A204.1 (cell line): ENCODE measurements around the gene ARHGAP44.

Experiments used
- FAIRE-seq: peaks from 2 replicates; lab custom pipeline; 2012; peaks lifted over from hg19 to GRCh38; lab: Jason Lieb, UNC

The ARHGAP44 gene

GRCh38 chr17:12995106-12995895 lies 206.0 kb downstream of the ARHGAP44 start:
- no peak for FAIRE-seq

GRCh38 chr17:12995896-12996295 lies 206.6 kb downstream of the ARHGAP44 start:
- no peak for FAIRE-seq

- no peak for FAIRE-seq
These were observed 207.1 kb downstream of the ARHGAP44 start for GRCh38 chr17:12996357-12996756.

GRCh38 chr17:12996941-12997340 lies 207.6 kb downstream of the ARHGAP44 start:
- no peak for FAIRE-seq

- FAIRE-seq: no peak
These were observed 209.2 kb downstream of the ARHGAP44 start for GRCh38 chr17:12998461-12998860.

GRCh38 chr17:12998874-12999273 lies 209.6 kb downstream of the ARHGAP44 start:
- FAIRE-seq: no peak

- FAIRE-seq: no peak
These were observed 211.3 kb downstream of the ARHGAP44 start for GRCh38 chr17:13000561-13000960.

- FAIRE-seq: no peak
These were observed 212.8 kb downstream of the ARHGAP44 start for GRCh38 chr17:13001991-13002615.

GRCh38 chr17:13002761-13003453 lies 213.6 kb downstream of the ARHGAP44 start:
- peak; percentile 89 for FAIRE-seq

- FAIRE-seq: no peak
These were observed 214.2 kb downstream of the ARHGAP44 start for GRCh38 chr17:13003454-13003851.

GRCh38 chr17:13003927-13004326 lies 214.6 kb downstream of the ARHGAP44 start:
- FAIRE-seq: no peak

GRCh38 chr17:13004336-13004735 lies 215.0 kb downstream of the ARHGAP44 start:
- FAIRE-seq: no peak

- no peak for FAIRE-seq
These were observed 216.2 kb downstream of the ARHGAP44 start for GRCh38 chr17:13005530-13005929.

GRCh38 chr17:13008461-13008860 lies 219.2 kb downstream of the ARHGAP44 start:
- no peak for FAIRE-seq

GRCh38 chr17:13010959-13011358 lies 221.7 kb downstream of the ARHGAP44 start:
- no peak for FAIRE-seq

GRCh38 chr17:13014801-13015200 lies 225.5 kb downstream of the ARHGAP44 start:
- FAIRE-seq: no peak

- no peak for FAIRE-seq
These were observed 227.8 kb downstream of the ARHGAP44 start for GRCh38 chr17:13016881-13017654.

GRCh38 chr17:13017655-13018459 lies 228.6 kb downstream of the ARHGAP44 start, which contains the start of gene ELAC2:
Gene ELAC2 (minus strand): TSS chr17:13018027. CDS start chr17:13017947, 80 bp downstream.
- peak; percentile 99 for FAIRE-seq

GRCh38 chr17:13024016-13024415 lies 234.7 kb downstream of the ARHGAP44 start:
- no peak for FAIRE-seq

GRCh38 chr17:13024526-13025257 lies 235.4 kb downstream of the ARHGAP44 start:
- FAIRE-seq: no peak

GRCh38 chr17:13025258-13025627 lies 235.9 kb downstream of the ARHGAP44 start:
- no peak for FAIRE-seq
